Endothelial cell (in vitro differentiated cells): Measurements from ENCODE around the gene LNX2. TPM values are rescaled to one million over a fixed set of nuclear protein-coding genes. Genes with fewer than 3 reads are reported as not detected.

Source experiments
- DNase-seq: peaks from one replicate; pipeline ENCODE4 v3.0.0; 2021; ENCODE audit warnings: low spot score
- H3K27ac Mint-ChIP-seq: one replicate; pipeline ENCODE4 v1.8.0; 2021; ENCODE audit warnings: mixed read lengths, inconsistent platforms; ENCODE audit not compliant: unreplicated experiment
- H3K27me3 Mint-ChIP-seq: one replicate; pipeline ENCODE4 v1.8.0; 2021; ENCODE audit warnings: mild to moderate bottlenecking, moderate library complexity, mixed read lengths, inconsistent platforms; ENCODE audit not compliant: unreplicated experiment
- H3K36me3 Mint-ChIP-seq: one replicate; pipeline ENCODE4 v1.8.0; 2021; ENCODE audit warnings: mild to moderate bottlenecking, low read depth, mixed read lengths, inconsistent platforms; ENCODE audit not compliant: unreplicated experiment
- H3K4me1 Mint-ChIP-seq: one replicate; pipeline ENCODE4 v1.8.0; 2021; ENCODE audit warnings: mild to moderate bottlenecking, mixed read lengths, inconsistent platforms; ENCODE audit not compliant: unreplicated experiment
- H3K4me3 Mint-ChIP-seq: one replicate; pipeline ENCODE4 v1.8.0; 2021; ENCODE audit warnings: mild to moderate bottlenecking, mixed read lengths, inconsistent platforms; ENCODE audit not compliant: unreplicated experiment
- H3K9me3 Mint-ChIP-seq: one replicate; pipeline ENCODE4 v1.8.0; 2021; ENCODE audit warnings: mixed read lengths, inconsistent platforms; ENCODE audit not compliant: unreplicated experiment
- CTCF ChIP-seq: fragments of 200-600 bp; sonication (generic); IDR thresholded peaks from one replicate; pipeline ENCODE4 v1.5.0; 2021; ENCODE audit warnings: antibody characterized with exemption; ENCODE audit not compliant: unreplicated experiment
- long read RNA-seq: library from polyadenylated mRNA; unstranded; transcript quantifications from one replicate; pipeline ENCODE4 v2.0.0, GENCODE V29; 2020; ENCODE audit not compliant: unreplicated experiment
- total RNA-seq: library from RNA; stranded (reverse); fragmentation: NEBNext Ultra II Directional; extraction: Animal tissue kit (Norgen Biotek cat#: 25700); gene quantifications from one replicate; pipeline ENCODE4 v1.2.1, GENCODE V29; 2021; ENCODE audit not compliant: unreplicated experiment

The LNX2 gene
- total RNA-seq, result 14.0 TPM
- long read RNA-seq, full-length matches to known transcripts, result 1 of 2 reads
- long read RNA-seq, partial matches to known transcripts, result 1 of 2 reads
- long read RNA-seq, other reads (novel, unspliced or antisense), result 0 of 2 reads

- peak; percentile 99 for DNase-seq
- no peaks in the 10 kb centered on the region for H3K9me3 Mint-ChIP-seq
- H3K4me1 Mint-ChIP-seq, result peaks cover 50% of the 10 kb centered on the region
- TF ChIP-seq CTCF, result no peak
- peaks cover 12% of the 10 kb centered on the region for H3K36me3 Mint-ChIP-seq
- peak within 1 kb of the TSS; percentile 88 for H3K27ac Mint-ChIP-seq
- H3K27me3 Mint-ChIP-seq, result peaks cover 19% of the 10 kb centered on the region
- peak within 1 kb of the TSS; percentile 98 for H3K4me3 Mint-ChIP-seq
These were observed at the start of gene LNX2 for GRCh38 chr13:27620377-27621115. LNX2 (minus strand) TSS chr13:27620529; CDS start chr13:27581703, 38,826 bp downstream.

- peaks cover 2% of the 10 kb centered on the region for H3K27me3 Mint-ChIP-seq
- TF ChIP-seq CTCF, result no peak
- H3K36me3 Mint-ChIP-seq, result no peaks in the 10 kb centered on the region
- no peak for DNase-seq
- no peak overlapping the region for H3K27ac Mint-ChIP-seq
- no peak overlapping the region for H3K4me3 Mint-ChIP-seq
- H3K4me1 Mint-ChIP-seq, result no peaks in the 10 kb centered on the region
- no peaks in the 10 kb centered on the region for H3K9me3 Mint-ChIP-seq
These were observed 47.6 kb upstream of the LNX2 start for GRCh38 chr13:27667946-27668345.

GRCh38 chr13:27666951-27667350 lies 46.6 kb upstream of the LNX2 start:
- no peak overlapping the region for H3K27ac Mint-ChIP-seq
- TF ChIP-seq CTCF, result no peak
- no peak for DNase-seq
- H3K9me3 Mint-ChIP-seq, result no peaks in the 10 kb centered on the region
- peaks cover 2% of the 10 kb centered on the region for H3K27me3 Mint-ChIP-seq
- H3K4me1 Mint-ChIP-seq, result no peaks in the 10 kb centered on the region
- H3K4me3 Mint-ChIP-seq, result no peak overlapping the region
- no peaks in the 10 kb centered on the region for H3K36me3 Mint-ChIP-seq

- TF ChIP-seq CTCF, result no peak
- H3K9me3 Mint-ChIP-seq, result no peaks in the 10 kb centered on the region
- H3K27ac Mint-ChIP-seq, result no peak overlapping the region
- H3K4me1 Mint-ChIP-seq, result no peaks in the 10 kb centered on the region
- no peak for DNase-seq
- H3K4me3 Mint-ChIP-seq, result no peak overlapping the region
- H3K27me3 Mint-ChIP-seq, result peaks cover 2% of the 10 kb centered on the region
- no peaks in the 10 kb centered on the region for H3K36me3 Mint-ChIP-seq
These were observed 45.4 kb upstream of the LNX2 start for GRCh38 chr13:27665761-27666160.

- no peak overlapping the region for H3K4me3 Mint-ChIP-seq
- DNase-seq, result no peak
- TF ChIP-seq CTCF, result no peak
- no peaks in the 10 kb centered on the region for H3K9me3 Mint-ChIP-seq
- H3K4me1 Mint-ChIP-seq, result no peaks in the 10 kb centered on the region
- no peaks in the 10 kb centered on the region for H3K36me3 Mint-ChIP-seq
- no peak overlapping the region for H3K27ac Mint-ChIP-seq
- peaks cover 2% of the 10 kb centered on the region for H3K27me3 Mint-ChIP-seq
These were observed 45.0 kb upstream of the LNX2 start for GRCh38 chr13:27665333-27665732.
